DMS114 treated with DMSO at 0.1 percent for 48 hours (cell line): ENCODE results near the gene SUGP1.

Experiments
- DNase-seq: peaks from one replicate; lab custom pipeline; 2025; ENCODE audit not compliant: unreplicated experiment; lab: John Stamatoyannopoulos, UW

Gene SUGP1

DNA sequence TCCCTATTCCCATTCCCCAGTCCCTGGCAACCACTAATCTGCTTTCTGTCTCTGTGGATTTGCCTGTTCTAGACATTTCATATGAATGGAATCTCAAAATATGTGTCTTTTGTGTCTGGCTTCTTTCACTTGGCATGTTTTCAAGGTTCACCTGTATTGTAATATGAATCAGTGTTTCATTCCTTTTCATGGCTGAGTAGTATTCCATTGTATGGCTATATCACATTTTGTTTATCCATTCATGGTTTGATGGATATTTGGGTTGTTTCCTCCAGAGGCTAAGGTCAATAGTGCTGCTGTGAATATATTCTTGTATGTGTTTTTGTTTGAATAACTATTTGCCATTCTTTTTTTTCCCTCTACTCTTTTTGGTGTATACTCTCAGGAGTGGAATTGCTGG, 84.1 kb downstream of the SUGP1 start:
- DNase-seq: no peak

DNA sequence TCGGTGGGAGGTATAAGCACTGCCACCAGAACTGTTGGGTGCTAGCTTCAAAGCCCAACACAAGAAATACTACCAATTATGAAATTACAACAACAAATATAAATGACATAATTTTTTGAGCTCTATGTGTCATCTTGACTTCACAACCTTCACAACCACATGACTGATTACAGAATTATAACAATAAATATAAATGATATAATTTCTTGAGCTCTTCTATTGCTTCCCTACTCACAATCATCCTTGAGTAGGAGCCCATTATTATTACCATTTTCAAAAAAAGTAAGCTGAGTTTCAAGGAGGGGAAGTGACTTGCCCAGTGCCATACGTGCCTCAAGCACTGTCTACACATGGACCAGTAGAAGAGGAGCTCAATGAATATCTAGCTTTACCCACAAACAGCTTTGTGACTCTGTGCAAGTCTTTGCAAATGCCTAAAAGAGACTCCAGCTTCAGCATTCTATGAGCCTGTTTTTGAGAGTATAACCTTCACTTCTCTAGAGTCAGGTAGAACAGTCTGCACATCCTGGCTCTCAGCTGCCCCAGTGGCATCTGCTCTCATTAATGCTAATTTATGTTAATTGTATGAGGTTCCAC, 86.0 kb downstream of the SUGP1 start:
- no peak for DNase-seq

DNA sequence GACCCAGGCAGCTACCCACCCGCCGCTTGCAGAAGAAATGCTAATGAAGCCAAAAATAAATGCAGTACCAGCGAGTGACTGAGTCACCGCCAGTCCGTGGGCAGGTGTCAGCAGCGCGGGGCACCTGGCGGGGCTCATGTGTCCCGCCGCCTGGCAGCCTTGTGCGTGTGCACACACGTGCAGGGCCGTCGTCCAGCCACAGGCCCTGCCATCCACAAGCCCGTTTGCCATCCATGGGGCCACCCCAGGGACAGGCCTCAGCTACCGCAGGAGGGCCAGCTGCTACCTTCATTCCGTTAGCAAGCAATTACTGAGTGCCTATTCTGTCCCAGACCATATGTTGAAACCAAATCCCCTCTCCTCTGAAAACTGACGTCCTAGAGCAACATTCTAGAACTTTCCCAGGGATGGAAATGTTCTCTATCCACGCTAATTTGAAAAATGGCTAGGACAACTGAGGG, 88.0 kb downstream of the SUGP1 start:
- no peak for DNase-seq

DNA sequence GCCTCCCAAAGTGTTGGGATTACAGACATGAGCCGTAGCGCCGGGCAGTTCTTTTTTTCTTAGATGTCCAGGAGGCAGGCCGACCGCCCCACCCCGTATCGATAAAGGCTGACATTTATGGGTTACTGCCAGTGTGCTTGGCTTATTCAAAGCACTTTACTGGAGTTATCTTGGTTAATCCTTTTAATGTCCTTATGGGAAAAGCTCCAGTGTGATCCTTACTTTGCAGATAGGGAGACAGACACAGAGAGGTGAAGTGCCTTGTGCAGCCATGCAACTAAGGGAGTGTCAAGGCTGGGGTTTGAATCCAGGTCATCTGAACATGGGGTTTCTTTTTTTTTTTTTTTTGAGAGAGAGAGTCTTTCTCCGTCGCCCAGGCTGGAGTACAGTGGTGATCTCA, 89.3 kb downstream of the SUGP1 start:
- no peak for DNase-seq

DNA sequence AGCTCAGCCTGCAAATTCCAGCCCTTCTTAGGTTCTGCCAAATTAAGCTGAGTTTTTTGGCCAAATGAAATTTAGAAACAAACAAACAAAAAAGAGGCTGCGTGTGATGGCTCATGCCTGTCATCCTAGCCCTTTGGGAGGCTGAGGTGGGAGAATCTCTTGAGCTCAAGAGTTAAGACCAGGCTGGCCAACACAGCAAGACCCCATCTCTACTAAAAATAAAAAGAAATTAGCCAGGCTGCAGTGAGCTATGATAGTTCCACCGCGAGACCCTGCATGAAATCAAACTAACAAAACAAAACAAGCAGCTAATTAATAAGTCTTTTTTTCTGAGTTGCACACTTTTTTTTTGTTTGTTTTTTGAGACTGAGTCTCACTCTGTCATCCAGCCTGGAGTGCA, 90.6 kb downstream of the SUGP1 start:
- DNase-seq: no peak

DNA sequence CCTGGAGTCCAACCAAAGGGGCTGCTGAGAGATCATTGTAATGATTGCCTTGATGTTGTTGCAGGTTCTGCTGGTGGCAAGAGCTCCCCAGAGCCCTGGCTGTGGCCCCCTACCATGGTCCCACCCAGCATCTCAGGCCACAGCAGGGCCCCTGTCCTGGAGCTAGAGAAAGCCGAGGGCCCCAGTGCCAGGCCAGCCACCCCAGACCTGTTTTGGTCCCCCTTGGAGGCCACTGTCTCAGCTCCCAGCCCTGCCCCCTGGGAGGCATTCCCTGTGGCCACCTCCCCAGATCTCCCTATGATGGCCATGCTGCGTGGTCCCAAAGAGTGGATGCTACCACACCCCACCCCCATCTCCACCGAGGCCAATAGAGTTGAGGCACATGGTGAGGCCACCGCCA, 93.1 kb downstream of the SUGP1 start:
- no peak for DNase-seq

DNA sequence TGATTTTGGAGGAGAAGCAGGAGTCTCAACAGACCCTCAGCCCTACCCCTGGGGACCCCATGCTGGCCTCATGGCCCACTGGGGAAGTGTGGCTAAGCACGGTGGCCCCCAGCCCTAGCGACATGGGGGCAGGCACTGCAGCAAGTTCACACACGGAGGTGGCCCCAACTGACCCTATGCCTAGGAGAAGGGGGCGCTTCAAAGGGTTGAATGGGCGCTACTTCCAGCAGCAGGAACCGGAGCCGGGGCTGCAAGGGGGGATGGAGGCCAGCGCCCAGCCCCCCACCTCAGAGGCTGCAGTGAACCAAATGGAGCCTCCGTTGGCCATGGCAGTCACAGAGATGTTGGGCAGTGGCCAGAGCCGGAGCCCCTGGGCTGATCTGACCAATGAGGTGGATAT, 93.6 kb downstream of the SUGP1 start:
- DNase-seq: no peak

DNA sequence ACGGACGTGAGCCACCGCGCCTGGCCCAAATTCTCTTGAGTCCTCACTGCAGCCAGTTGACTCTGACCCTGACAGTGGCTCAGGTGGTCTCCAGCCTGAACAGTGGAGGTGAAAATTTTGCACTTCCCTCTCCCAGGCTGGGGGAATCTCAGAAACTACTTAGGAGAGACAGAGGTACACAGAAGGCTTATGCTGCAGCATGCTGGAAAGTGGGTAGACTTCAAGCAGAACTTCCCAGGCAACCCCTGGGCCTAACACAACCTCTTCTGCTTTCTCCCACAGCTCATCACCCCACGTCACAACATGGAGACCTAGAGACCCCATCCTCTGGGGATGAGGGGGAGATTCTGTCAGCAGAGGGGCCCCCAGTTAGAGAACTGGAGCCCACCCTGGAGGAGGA, 94.1 kb downstream of the SUGP1 start:
- no peak for DNase-seq
